Measurements from ENCODE around the gene MOK. TPM values are rescaled to one million over a fixed set of nuclear protein-coding genes. Genes with fewer than 3 reads are reported as not detected.
"Not testable (repeated sequence)": the region's sequence is repeated elsewhere in the genome, so short reads cannot be mapped to it uniquely, and the experiment has no call there.

MOK gene
- total RNA-seq, 1 donor: 2.2 TPM

DNA sequence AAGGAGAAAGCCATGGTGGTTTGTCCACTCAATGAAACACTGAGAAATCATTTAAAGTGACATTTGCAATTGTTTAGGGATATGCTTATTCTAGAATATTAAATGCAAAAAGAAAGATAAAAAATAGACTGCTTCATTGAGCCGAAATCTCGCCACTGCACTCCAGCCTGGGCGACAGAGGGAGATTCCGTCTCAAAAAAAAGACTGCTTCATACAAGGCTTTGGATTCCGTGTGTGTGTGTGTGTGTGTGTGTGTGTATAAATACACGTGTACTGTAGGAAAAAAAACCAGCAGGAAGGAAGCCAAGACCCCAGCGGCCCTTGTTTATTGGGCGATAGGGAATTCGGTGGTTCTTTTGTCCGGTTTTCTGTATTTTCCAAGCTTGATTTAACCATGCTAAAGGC, 11.4 kb upstream of the MOK start:
- Histone ChIP-seq H3K9me3 (ENCODE audit: low read depth, low read length) (no peaks in the 10 kb centered on the region), H3K27me3 (ENCODE audit: insufficient read depth, low read length) (no peaks in the 10 kb centered on the region), H3K4me3 (ENCODE audit: low read length) (peak overlapping the region; percentile 44), H3K4me1 (ENCODE audit: insufficient read depth, low read length) (peaks cover 64% of the 10 kb centered on the region)

DNA sequence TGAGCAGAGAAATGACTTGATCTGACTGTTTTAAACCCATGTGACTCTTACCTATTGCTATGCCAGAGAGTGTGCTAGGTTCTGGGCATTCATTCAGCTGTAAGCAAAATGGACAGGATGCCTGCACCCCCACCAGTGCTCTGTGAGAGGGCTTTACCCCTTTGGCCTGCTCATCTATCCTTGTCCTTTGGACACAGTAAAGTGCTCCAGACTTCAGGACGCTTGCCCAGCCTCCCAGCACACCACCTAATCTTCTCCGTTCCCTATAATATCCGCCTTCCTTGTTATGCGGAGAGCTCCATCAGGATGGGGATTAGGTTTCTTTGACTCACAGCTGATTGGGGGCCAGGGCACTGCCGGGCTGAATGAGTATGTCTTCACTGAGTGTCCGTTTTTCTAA, 10.2 kb upstream of the MOK start:
- Histone ChIP-seq H3K9me3 (ENCODE audit: low read depth, low read length) (no peaks in the 10 kb centered on the region), H3K4me1 (ENCODE audit: insufficient read depth, low read length) (peaks cover 53% of the 10 kb centered on the region), H3K27me3 (ENCODE audit: insufficient read depth, low read length) (no peaks in the 10 kb centered on the region), H3K4me3 (ENCODE audit: low read length) (no peak overlapping the region)

DNA sequence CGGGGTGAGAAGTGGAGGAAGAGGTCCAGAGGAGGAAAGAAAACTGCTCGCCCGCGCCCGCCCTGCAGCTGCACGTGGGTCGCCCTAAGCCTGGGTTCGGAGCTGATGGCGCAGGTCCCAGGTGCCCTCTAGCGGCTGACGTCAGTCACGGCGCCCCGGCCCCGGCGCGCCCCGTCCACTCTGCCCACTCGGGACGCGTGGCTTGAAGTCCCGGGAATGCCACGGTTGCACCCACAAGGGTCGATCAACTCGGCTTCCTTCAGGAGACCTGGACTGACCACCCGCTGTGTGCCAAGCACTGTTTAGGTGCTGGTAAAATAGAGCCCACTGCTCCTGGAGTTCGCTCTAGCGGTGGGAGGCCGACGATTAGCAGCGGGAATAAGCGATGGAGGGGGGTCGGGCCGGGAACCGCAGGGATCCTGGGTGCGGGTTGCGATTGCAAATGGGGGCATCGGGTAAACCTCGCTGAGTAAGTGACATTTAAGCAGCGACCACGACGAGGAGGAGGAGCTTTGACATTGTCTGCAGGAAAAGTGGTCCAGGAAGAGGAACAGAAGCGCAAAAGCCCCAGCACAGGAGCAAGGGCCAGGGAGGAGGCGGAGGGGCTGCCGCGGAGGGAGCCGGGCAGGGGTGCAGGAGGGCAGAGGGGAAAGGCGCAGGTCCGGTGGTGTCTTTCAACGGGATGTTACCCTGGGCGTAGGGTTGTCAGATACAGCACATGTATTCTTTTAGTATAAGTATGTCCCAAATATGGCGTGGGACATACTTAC, 9.5 kb upstream of the MOK start:
- H3K4me3 ChIP-seq (ENCODE audit: low read length): peak overlapping the region; percentile 41
- no peaks in the 10 kb centered on the region for H3K27me3 ChIP-seq (ENCODE audit: insufficient read depth, low read length)
- H3K4me1 ChIP-seq (ENCODE audit: insufficient read depth, low read length): peaks cover 50% of the 10 kb centered on the region
- H3K9me3 ChIP-seq (ENCODE audit: low read depth, low read length): no peaks in the 10 kb centered on the region

DNA sequence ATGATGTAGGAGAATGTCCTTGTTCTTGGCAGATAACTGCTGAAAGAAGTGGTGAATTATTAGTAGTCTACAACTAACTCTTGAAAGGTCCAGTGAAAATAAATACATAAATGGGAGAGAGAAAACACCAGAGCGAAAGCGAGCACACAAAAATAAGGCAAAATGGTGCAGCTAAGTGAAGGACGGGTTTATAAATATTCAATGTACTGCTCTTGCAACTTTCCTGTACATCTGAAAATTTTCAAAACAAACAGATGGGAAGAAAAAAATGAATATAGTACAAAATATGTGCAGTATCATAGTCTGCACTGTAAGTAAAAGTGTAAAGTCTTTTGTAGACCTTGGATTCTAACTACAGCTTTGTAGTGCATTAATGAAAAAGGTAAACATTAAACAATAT, 1.3 kb downstream of the MOK start:
- peaks cover 5% of the 10 kb centered on the region for H3K4me1 ChIP-seq (ENCODE audit: insufficient read depth, low read length)
- no peak overlapping the region for H3K4me3 ChIP-seq (ENCODE audit: low read length)

DNA sequence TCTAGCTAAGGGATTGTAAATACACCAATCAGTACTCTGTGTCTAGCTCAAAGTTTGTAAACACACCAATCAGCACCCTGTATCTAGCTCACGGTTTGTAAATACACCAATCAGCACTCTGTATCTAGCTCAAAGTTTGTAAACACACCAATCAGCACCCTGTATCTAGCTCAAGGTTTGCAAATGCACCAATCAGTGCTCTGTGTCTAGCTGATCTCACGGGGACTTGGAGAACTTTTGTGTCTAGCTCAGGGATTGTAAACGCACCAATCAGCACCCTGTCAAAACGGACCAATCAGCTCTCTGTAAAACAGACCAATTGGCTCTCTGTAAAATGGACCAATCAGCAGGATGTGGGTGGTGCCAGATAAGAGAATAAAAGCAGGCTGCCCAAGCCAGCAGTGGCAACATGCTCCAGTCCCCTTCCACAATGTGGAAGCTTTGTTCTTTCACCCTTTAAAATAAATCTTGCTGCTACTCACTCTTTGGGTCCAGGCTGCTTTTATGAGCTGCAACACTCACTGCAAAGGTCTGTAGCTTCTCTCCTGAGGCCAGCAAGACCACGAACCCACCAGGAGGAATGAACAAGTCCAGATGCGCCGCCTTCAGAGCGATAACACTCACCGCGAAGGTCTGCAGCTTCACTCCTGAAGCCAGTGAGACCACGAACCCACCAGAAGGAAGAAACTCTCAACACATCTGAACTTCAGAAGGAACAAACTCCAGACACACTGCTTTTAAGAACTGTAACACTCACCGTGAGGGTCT, 6.5 kb downstream of the MOK start:
- H3K4me3 ChIP-seq (ENCODE audit: low read length); H3K4me1 ChIP-seq (ENCODE audit: insufficient read depth, low read length); H3K9me3 ChIP-seq (ENCODE audit: low read depth, low read length); H3K27me3 ChIP-seq (ENCODE audit: insufficient read depth, low read length): not testable (repeated sequence)

More for the DNA sequence above, 1.3 kb downstream of the MOK start:
- H3K27me3 ChIP-seq (ENCODE audit: insufficient read depth, low read length): no peaks in the 10 kb centered on the region
- no peaks in the 10 kb centered on the region for H3K9me3 ChIP-seq (ENCODE audit: low read depth, low read length)

DNA sequence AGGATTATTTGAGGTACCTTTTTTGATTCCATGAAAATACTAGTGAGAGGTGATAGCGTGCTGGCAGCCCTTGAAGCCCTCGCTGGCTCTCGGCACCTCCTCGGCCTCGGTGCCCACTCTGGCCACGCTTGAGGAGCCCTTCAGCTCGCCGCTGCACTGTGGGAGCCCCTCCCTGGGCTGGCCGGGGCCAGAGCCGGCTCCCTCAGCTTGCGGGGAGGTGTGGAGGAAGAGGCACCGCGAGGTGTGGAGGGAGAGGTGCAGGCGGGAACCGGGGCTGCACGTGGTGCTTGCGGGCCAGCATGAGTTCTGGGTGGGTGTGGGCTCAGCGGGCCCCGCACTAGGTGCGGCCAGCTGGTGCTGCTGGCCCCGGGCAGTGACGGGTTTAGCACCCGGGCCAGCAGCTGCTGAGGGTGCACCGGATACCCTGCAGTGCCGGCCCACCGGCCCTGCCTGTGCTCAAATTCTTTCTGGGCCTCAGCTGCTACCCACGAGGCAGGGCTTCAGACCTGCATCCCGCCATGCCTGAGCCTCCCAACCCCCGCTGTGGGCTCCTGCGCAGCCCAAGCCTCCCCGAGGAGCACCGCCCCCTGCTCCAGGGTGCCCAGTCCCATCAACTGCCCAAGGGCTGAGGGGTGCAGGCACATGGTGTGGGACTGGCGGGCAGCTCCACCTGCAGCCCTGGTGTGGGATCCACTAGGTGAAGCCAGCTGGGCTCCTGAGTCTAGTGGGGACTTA, 7.4 kb downstream of the MOK start:
- Histone ChIP-seq H3K4me1 (ENCODE audit: insufficient read depth, low read length) (no peaks in the 10 kb centered on the region), H3K27me3 (ENCODE audit: insufficient read depth, low read length) (no peaks in the 10 kb centered on the region), H3K4me3 (ENCODE audit: low read length) (no peak overlapping the region), H3K9me3 (ENCODE audit: low read depth, low read length) (no peaks in the 10 kb centered on the region)

DNA sequence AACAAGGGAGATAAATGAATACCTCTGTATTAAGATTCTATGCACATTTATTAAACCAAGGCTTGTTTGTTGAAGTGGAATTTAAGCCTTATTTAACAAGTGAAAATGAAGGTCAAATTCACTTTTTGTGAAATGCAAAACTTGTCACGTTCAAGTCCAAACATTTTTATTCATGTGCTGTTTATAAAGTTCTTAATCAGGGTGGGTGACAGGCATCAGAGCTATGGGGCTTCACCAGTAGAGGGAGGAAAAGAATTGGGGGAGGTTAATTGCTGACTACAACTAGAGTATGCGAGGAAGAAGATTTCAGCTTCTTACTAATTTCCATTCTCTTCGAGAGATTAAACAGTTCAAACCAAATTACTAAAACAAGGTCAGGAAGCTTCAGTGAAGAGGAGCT, 9.7 kb downstream of the MOK start:
- no peaks in the 10 kb centered on the region for H3K27me3 ChIP-seq (ENCODE audit: insufficient read depth, low read length)

DNA sequence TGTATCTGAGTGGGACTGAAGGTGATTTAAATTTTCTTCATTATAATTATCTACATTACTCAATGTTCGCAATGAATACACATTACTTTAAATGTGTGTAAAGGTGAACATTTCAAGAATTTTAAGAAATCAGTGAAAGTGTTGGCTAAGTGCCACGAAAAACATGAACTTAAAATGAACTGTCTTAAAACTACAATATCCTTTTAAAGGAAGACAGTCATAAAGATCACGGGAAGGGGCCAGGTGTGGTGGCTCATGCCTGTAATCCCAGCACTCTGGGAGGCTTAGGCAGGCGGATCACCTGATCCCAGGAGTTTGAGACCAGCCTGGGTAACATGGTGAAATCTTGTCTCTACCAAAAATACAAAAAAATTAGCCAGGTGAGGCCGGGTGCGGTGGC, 11.2 kb downstream of the MOK start:
- Histone ChIP-seq H3K4me3 (ENCODE audit: low read length) (no peak overlapping the region), H3K27me3 (ENCODE audit: insufficient read depth, low read length) (no peaks in the 10 kb centered on the region), H3K4me1 (ENCODE audit: insufficient read depth, low read length) (no peaks in the 10 kb centered on the region), H3K9me3 (ENCODE audit: low read depth, low read length) (no peaks in the 10 kb centered on the region)

More for the DNA sequence above, 9.7 kb downstream of the MOK start:
- Histone ChIP-seq H3K4me1 (ENCODE audit: insufficient read depth, low read length) (no peaks in the 10 kb centered on the region), H3K4me3 (ENCODE audit: low read length) (no peak overlapping the region), H3K9me3 (ENCODE audit: low read depth, low read length) (no peaks in the 10 kb centered on the region)

DNA sequence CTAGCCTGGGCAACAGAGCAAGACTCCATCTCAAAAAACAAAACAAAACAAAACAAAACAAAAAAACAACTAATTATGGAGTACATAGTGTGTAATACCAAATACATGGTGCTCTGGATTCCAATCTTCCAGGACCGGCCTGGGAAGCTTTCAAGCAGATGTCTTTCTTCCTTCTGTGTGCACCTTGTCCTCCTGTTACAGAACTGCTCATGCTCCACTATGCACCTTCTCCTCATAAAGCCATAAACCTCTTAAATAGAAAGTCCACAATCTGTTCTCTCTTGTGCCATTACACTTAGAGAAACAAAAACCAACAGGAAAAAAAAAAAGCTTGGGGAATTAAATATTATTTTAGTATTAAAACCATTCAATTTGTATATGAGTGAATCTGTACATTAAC, 12.5 kb downstream of the MOK start:
- no peaks in the 10 kb centered on the region for H3K4me1 ChIP-seq (ENCODE audit: insufficient read depth, low read length)
- no peaks in the 10 kb centered on the region for H3K27me3 ChIP-seq (ENCODE audit: insufficient read depth, low read length)
- H3K9me3 ChIP-seq (ENCODE audit: low read depth, low read length): no peaks in the 10 kb centered on the region
- H3K4me3 ChIP-seq (ENCODE audit: low read length): no peak overlapping the region

DNA sequence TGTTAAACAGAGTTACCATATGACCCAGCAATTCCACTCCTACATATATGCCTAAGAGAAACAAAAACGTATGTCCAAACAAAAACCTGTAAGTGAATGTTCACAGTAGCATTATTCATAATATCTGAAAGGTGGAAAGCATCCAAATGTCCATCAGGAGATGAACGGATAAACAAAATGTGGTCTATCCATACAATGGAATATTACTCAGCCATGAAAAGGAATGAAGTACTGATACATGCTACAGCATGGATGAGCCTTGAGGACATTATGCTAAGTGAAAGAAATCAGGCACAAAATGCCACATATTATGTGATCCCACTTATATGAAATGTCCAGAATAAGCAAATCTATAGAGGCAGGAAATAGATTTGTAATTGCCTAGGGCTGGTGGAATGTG, 16.8 kb downstream of the MOK start:
- Histone ChIP-seq H3K9me3 (ENCODE audit: low read depth, low read length) (no peaks in the 10 kb centered on the region), H3K4me1 (ENCODE audit: insufficient read depth, low read length) (no peaks in the 10 kb centered on the region), H3K27me3 (ENCODE audit: insufficient read depth, low read length) (no peaks in the 10 kb centered on the region), H3K4me3 (ENCODE audit: low read length) (no peak overlapping the region)

DNA sequence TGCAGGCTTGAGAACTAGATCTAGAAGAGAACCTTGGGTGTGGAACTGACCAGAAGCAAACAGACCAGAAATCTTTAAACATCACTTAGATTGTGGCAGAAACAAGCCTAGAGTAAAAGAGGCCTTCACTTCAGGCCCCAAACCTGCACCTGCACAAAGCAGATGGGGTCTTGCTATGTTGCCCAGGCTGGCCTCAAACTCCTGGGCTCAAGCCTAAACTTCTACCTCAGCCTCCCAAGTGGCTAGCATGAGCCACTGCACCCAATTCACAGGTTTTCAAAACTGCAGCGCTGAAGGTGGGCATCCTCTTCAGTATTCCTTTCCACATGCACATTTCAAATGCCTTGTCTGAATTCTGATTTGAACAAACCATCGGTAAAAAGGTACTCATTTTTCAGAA, 19.9 kb downstream of the MOK start:
- H3K27me3 ChIP-seq (ENCODE audit: insufficient read depth, low read length): no peaks in the 10 kb centered on the region
- H3K9me3 ChIP-seq (ENCODE audit: low read depth, low read length): no peaks in the 10 kb centered on the region
- H3K4me3 ChIP-seq (ENCODE audit: low read length): no peak overlapping the region
- H3K4me1 ChIP-seq (ENCODE audit: insufficient read depth, low read length): no peaks in the 10 kb centered on the region

DNA sequence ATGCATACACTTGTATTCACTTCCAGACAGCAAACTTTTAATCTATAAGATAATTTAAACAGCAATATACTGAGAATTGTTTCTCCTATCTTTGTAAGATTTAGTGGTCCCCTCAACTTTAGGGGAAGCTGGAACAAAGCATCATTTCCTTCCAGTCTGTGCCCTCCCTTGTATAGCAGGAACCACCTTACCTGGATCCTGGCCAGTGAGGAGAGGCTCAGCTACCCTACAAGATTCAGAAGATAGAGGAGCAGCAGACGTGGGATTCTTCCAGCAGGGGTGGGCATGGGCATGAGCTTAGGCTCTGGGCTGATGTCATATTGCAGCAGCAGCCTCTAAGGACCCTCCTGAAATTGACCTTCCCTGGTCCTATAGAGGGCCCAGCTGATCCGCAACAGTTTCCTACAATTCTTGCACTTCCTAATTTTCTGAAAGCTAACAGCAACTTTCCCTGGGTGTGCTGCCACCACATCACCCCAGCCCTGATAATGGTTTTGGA, 21.3 kb downstream of the MOK start:
- Histone ChIP-seq H3K27me3 (ENCODE audit: insufficient read depth, low read length) (no peaks in the 10 kb centered on the region), H3K4me1 (ENCODE audit: insufficient read depth, low read length) (no peaks in the 10 kb centered on the region), H3K4me3 (ENCODE audit: low read length) (no peak overlapping the region), H3K9me3 (ENCODE audit: low read depth, low read length) (no peaks in the 10 kb centered on the region)

DNA sequence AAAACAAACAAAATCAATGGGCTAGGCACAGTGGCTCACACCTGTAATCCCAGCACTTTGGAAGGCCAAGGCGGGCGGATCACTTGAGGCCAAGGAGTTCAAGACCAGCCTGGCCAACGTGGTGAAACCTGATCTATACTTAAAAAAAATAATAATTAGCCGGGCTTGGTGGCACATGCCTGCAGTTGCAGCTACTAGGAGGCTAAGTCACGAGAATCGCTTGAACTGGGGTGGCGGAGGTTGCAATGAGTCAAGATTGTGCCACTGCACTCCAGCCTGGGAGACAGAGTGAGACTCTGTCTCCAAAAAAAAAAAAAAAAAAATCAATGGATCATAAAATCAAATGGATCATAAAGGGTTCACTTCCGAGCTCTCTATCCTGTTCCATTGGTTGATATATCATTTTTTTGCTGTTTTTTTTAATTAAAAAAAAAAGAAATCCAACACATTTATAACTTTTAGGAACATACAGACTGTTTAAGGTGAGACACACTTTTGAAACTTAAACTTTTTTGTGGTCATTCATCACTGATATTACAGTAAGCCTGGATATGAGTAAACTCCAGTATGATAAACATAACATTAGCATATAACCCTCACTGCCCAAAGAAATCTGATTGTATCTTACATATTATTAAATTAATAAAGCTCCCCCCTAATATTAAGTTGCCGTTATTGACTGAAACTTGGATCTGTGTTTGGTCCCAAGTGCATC, 22.1 kb downstream of the MOK start:
- Histone ChIP-seq H3K27me3 (ENCODE audit: insufficient read depth, low read length) (no peaks in the 10 kb centered on the region), H3K9me3 (ENCODE audit: low read depth, low read length) (no peaks in the 10 kb centered on the region), H3K4me1 (ENCODE audit: insufficient read depth, low read length) (no peaks in the 10 kb centered on the region), H3K4me3 (ENCODE audit: low read length) (no peak overlapping the region)

DNA sequence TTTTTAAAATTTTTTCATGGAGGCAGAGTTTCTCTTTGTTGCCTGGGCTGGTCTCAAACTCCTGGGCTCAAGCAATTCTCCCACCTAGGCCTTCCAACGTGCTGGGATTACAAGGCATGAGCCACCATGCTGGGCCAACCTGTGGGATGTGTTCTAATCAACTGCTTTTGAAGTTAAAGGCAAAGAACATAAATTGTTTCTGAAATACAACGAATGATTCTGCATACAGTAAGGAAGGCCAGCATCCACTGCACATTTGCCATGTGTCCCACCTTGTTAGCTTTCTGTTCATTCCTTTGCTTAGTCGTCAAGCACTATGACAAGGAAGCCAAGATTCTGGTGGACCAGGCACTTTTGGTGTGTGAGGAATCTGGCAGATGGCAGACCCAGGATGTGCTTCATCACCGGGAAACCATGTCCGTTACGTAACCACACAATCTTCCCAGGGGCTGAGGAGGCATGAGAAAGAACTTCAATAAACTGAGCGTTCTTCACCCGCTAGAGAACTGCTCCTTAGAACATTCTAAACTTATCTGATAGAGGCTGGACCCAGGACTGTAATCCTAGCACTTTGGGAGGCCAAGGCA, 24.5 kb downstream of the MOK start:
- Histone ChIP-seq H3K9me3 (ENCODE audit: low read depth, low read length) (no peaks in the 10 kb centered on the region), H3K4me1 (ENCODE audit: insufficient read depth, low read length) (no peaks in the 10 kb centered on the region), H3K4me3 (ENCODE audit: low read length) (no peak overlapping the region), H3K27me3 (ENCODE audit: insufficient read depth, low read length) (no peaks in the 10 kb centered on the region)
